Heart right ventricle (tissue), 16 donors: Measurements from ENCODE around the gene FGGY. TPM values are rescaled to one million over a fixed set of nuclear protein-coding genes. Genes with fewer than 3 reads are reported as not detected.
A peak's percentile ranks its signal among the peaks of the same experiment; 100 is the strongest.

Experiments
- ATAC-seq, 8 donors: fragments of 200-7000 bp; cut with Tn5 transposase; one replicate each; pipeline ENCODE4 v1.9.1; 2020; ENCODE audit warnings: mild to moderate bottlenecking in 8 of 8, moderate library complexity in 8 of 8, moderate number of reproducible peaks in 1 of 8
- DNase-seq, 2 donors: peaks; one replicate each; pipeline ENCODE4 v3.0.0-alpha.2; 2020
- H3K27ac ChIP-seq, 10 donors: fragments of 200-600 bp; sonication (generic) in 2 of 10; one replicate each; pipeline versions ENCODE4 v1.5.0 to v1.8.0; 2020 to 2022; ENCODE audit warnings: mild to moderate bottlenecking in 3 of 10
- H3K27me3 ChIP-seq, 7 donors: fragments of 200-600 bp; one replicate each; pipeline ENCODE4 v1.8.0; 2021 to 2022; ENCODE audit warnings: mild to moderate bottlenecking in 2 of 7
- H3K36me3 ChIP-seq, 9 donors: fragments of 200-600 bp; sonication (generic) in 1 of 9; one replicate each; pipeline versions ENCODE4 v1.5.0 to v1.8.0; 2020 to 2022; ENCODE audit warnings: mild to moderate bottlenecking in 2 of 9
- H3K4me1 ChIP-seq, 9 donors: fragments of 200-600 bp; sonication (generic) in 1 of 9; one replicate each; pipeline versions ENCODE4 v1.5.0 to v1.8.0; 2020 to 2022; ENCODE audit warnings: mild to moderate bottlenecking in 4 of 9
- H3K4me3 ChIP-seq, 10 donors: fragments of 200-600 bp; sonication (generic) in 2 of 10; one replicate each; pipeline versions ENCODE4 v1.5.0 to v1.8.0; 2020 to 2022; ENCODE audit warnings: mild to moderate bottlenecking in 7 of 10, moderate library complexity in 2 of 10
- H3K9me3 ChIP-seq, 11 donors: fragments of 200-600 bp in 10 of 11; sonication (generic) in 2 of 11; one replicate each; pipeline versions ENCODE4 v1.5.0 to v1.8.0; 2013 to 2022; ENCODE audit warnings: mild to moderate bottlenecking in 2 of 11, control low read depth in 1 of 11, moderate library complexity in 1 of 11
- CTCF ChIP-seq, 9 donors: fragments of 200-600 bp; sonication (generic) in 2 of 9; IDR thresholded peaks; one replicate each; pipeline versions ENCODE4 v1.5.0 to v1.8.0; 2021 to 2022; ENCODE audit warnings: antibody characterized with exemption in 9 of 9, mild to moderate bottlenecking in 5 of 9, moderate library complexity in 1 of 9
- whole genome bisulfite sequencing, 2 donors: extraction: QIAGEN DNeasy Blood & Tissue Kit; methylation state at CpG; one replicate each; pipeline ENCODE4 v1.1.7; 2013; ENCODE audit warnings: inconsistent platforms in 1 of 2; 5-methylcytosine and 5-hydroxymethylcytosine counted together
- intact Hi-C, 10 donors: fragments of 100-400 bp; cut with DNase I; formaldehyde crosslinking; loops; one replicate each; pipeline versions ENCODE4 v1.11.1 to v1.14.2; 2022
- polyA plus RNA-seq, 2 donors: library from polyadenylated mRNA; stranded (reverse); fragments of 200-250 nt; gene quantifications; one replicate each; pipeline ENCODE4 v1.2.3, GENCODE V29; 2013
- total RNA-seq, 10 donors: library from RNA; stranded (reverse); fragmentation: NEBNext Ultra II Directional in 3 of 10; extraction: Animal tissue kit (Norgen Biotek cat#: 25700) in 3 of 10; gene quantifications; one replicate each; pipeline versions ENCODE4 v1.2.1 to v1.2.4, GENCODE V29; 2021 to 2023
- donor health status: Arrhythmogenic right ventricular cardiomyopathy.
- donor health status: ischemic (EF 13 %, LVEDD 7.1; RV severe dilation, severe dysfunction).
- donor health status: healthy with polysubstance abuse.
- donor health status: DM: no; HTN: yes; CAD: no.
- donor health status: DM: no; HTN: no; CAD: no.
- donor health status: ischemic (EF 25% LVEDD 6.9; RV normal size, moderate dysfunction).
- donor health status: ischemic (EF 25% LVEDD 5.7; RV mildly dilated, moderate dysfunction).
- donor health status: healthy.
- donor health status: DM: yes; HTN: yes; CAD: no.
- donor health status: Ischemic cardiomyopathy.
- donor health status: ischemic (EF 35%, LVEDD 5.7; RV mildly dilated, moderate dysfunction).
- donor health status: nonischemic (EF 11% LVEDD 7.7; RV severe dilation, severe dysfunction).
- donor health status: DM: yes; HTN: yes; CAD: no.
- donor health status: PGD.
- donor health status: ischemic (EF 29% LVEDD 5.4; RV normal size, mild dysfunction).
- donor health status: nonischemic (EF 23%, LVEDD 6.1; RV moderate dilation, normal function).

FGGY gene
- total and polyA plus RNA-seq, 12 donors: 3.1 to 51.8 (median 34.7) TPM

- intact Hi-C loops: no loop called here
- Histone ChIP-seq H3K36me3 (no peaks in the 10 kb centered on the region), H3K4me3 (no peak overlapping the region), H3K9me3 (no peaks in the 10 kb centered on the region), H3K27ac (no peak overlapping the region), H3K4me1 (peaks cover 0 to 9% (median 0%) of the 10 kb centered on the region in 9 donors), H3K27me3 (no peaks in the 10 kb centered on the region)
- no peak for TF ChIP-seq CTCF (IDR thresholded peaks at IDR 0.05)
- ATAC-seq (no peak), DNase-seq (no peak)
- WGBS, 2 donors: 86 to 90% methylated on average over 9 of the region's 9 CpGs
Measured at GRCh38 chr1:59766227-59766855, 469.4 kb downstream of the FGGY start.

- H3K4me3 ChIP-seq: no peak overlapping the region
- TF ChIP-seq CTCF (IDR thresholded peaks at IDR 0.05): no peak
- H3K36me3 ChIP-seq: no peaks in the 10 kb centered on the region
- H3K27ac ChIP-seq: no peak overlapping the region
- no peaks in the 10 kb centered on the region for H3K27me3 ChIP-seq
- intact Hi-C loops: no loop called here
- no peaks in the 10 kb centered on the region for H3K9me3 ChIP-seq
- DNase-seq: no peak
- peak in 2 of 8 donors; percentile 34 to 50 for ATAC-seq
- WGBS, 2 donors: 41 to 53% methylated on average over 2 of the region's 2 CpGs
- peaks cover 0 to 9% (median 0%) of the 10 kb centered on the region in 9 donors for H3K4me1 ChIP-seq
Measured at GRCh38 chr1:59767119-59767518, 470.2 kb downstream of the FGGY start.

- WGBS, 2 donors: 91 to 95% methylated on average over 10 of the region's 10 CpGs
- ATAC-seq (no peak), DNase-seq (no peak)
- no peaks in the 10 kb centered on the region for H3K9me3 ChIP-seq
- no peak for TF ChIP-seq CTCF (IDR thresholded peaks at IDR 0.05)
- intact Hi-C loops: no loop called here
- peaks cover 0 to 15% (median 0%) of the 10 kb centered on the region in 9 donors for H3K4me1 ChIP-seq
- no peak overlapping the region for H3K4me3 ChIP-seq
- H3K27me3 ChIP-seq: no peaks in the 10 kb centered on the region
- no peaks in the 10 kb centered on the region for H3K36me3 ChIP-seq
- H3K27ac ChIP-seq: no peak overlapping the region
Measured at GRCh38 chr1:59768792-59769735, 472.2 kb downstream of the FGGY start.

GRCh38 chr1:59769736-59770095 is 472.8 kb downstream of the FGGY start:
- Histone ChIP-seq H3K27me3 (no peaks in the 10 kb centered on the region), H3K36me3 (no peaks in the 10 kb centered on the region), H3K4me1 (peaks cover 0 to 15% (median 0%) of the 10 kb centered on the region in 9 donors), H3K27ac (no peak overlapping the region), H3K9me3 (no peaks in the 10 kb centered on the region), H3K4me3 (no peak overlapping the region)
- WGBS, 2 donors: 82 to 94% methylated on average over 4 of the region's 4 CpGs
- ATAC-seq: no peak
- intact Hi-C loops: no loop called here
- no peak for DNase-seq
- no peak for TF ChIP-seq CTCF (IDR thresholded peaks at IDR 0.05)
